T-helper 22 cell (primary cell): ENCODE data around the gene CD276.

Experiments used
- DNase-seq: peaks from one replicate; pipeline ENCODE4 v3.0.0-alpha.2; 2020; ENCODE audit warnings: low read depth

The CD276 gene

GRCh38 chr15:73747847-73748590, 63.8 kb downstream of the CD276 start:
- no peak for DNase-seq

- no peak for DNase-seq
These were observed 64.5 kb downstream of the CD276 start for GRCh38 chr15:73748730-73749129.

GRCh38 chr15:73749533-73749932, 65.3 kb downstream of the CD276 start:
- no peak for DNase-seq

GRCh38 chr15:73749971-73750370, 65.8 kb downstream of the CD276 start:
- no peak for DNase-seq

GRCh38 chr15:73750438-73750837, 66.3 kb downstream of the CD276 start:
- no peak for DNase-seq

- DNase-seq: no peak
These were observed 66.8 kb downstream of the CD276 start for GRCh38 chr15:73750951-73751350.

- DNase-seq: no peak
These were observed 67.3 kb downstream of the CD276 start for GRCh38 chr15:73751511-73751898.

GRCh38 chr15:73751899-73752805, 68.0 kb downstream of the CD276 start:
- no peak for DNase-seq

GRCh38 chr15:73752806-73753193, 68.6 kb downstream of the CD276 start:
- no peak for DNase-seq

GRCh38 chr15:73753250-73754130, 69.3 kb downstream of the CD276 start, which contains the start of gene INSYN1:
Gene INSYN1, minus strand, starts transcription at chr15:73753351. Its CDS starts 2,221 bp downstream, at chr15:73751130.
- DNase-seq: no peak

- no peak for DNase-seq
These were observed 70.3 kb downstream of the CD276 start for GRCh38 chr15:73754461-73754860.

GRCh38 chr15:73755481-73755880, 71.3 kb downstream of the CD276 start:
- no peak for DNase-seq

- no peak for DNase-seq
These were observed 71.8 kb downstream of the CD276 start for GRCh38 chr15:73755946-73756345.

GRCh38 chr15:73756390-73756789, 72.2 kb downstream of the CD276 start:
- no peak for DNase-seq

- no peak for DNase-seq
These were observed 72.8 kb downstream of the CD276 start for GRCh38 chr15:73756947-73757513.

- DNase-seq: no peak
These were observed 73.4 kb downstream of the CD276 start for GRCh38 chr15:73757571-73757970.

- DNase-seq: no peak
These were observed 74.3 kb downstream of the CD276 start for GRCh38 chr15:73758461-73758860.

GRCh38 chr15:73760330-73761329, 76.4 kb downstream of the CD276 start:
- DNase-seq: no peak

- DNase-seq: no peak
These were observed 79.7 kb downstream of the CD276 start for GRCh38 chr15:73763931-73764330.
